Mammary epithelial cell (primary cell): Measurements from ENCODE around the gene DHX9.

Source experiments
- EZH2 ChIP-seq: IDR thresholded peaks from 2 replicates; pipeline ENCODE4 v1.6.1; 2012; ENCODE audit warnings: low read length, inconsistent platforms, borderline replicate concordance
- TF ChIP-seq, protein P1 (sequence below), 2 donors: IDR thresholded peaks in 1 of 2; conservative IDR thresholded peaks in 1 of 2; 2 replicates each; pipeline ENCODE4 v1.5.1; 2011 to 2012; ENCODE audit warnings: inconsistent platforms in 2 of 2, low read length in 2 of 2, mild to moderate bottlenecking in 2 of 2, control low read depth in 1 of 2, low read depth in 1 of 2; ENCODE audit not compliant: insufficient read depth in 1 of 2; ENCODE audit errors: extremely low read depth in 1 of 2

DNA sequence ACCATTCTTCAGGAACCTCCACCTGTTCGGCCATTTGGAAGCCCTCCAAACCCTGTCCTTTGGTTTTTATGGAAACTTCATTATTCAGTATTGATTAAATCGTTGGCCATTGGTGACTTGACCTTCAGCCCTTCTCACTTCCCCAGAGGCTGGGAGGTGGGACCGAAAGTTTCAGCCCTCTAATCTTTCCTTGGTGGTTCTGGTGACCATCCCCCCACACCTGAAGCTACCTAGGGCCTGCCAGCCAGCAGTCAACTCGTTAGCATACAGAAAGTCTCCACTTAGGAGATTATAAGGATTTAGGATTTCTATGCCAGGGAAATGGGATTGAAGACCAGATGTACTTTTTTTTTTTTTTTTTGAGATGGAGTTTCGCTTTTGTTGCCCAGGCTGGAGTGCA is 6.7 kb downstream of the DHX9 start:
- TF ChIP-seq, protein P1, sequence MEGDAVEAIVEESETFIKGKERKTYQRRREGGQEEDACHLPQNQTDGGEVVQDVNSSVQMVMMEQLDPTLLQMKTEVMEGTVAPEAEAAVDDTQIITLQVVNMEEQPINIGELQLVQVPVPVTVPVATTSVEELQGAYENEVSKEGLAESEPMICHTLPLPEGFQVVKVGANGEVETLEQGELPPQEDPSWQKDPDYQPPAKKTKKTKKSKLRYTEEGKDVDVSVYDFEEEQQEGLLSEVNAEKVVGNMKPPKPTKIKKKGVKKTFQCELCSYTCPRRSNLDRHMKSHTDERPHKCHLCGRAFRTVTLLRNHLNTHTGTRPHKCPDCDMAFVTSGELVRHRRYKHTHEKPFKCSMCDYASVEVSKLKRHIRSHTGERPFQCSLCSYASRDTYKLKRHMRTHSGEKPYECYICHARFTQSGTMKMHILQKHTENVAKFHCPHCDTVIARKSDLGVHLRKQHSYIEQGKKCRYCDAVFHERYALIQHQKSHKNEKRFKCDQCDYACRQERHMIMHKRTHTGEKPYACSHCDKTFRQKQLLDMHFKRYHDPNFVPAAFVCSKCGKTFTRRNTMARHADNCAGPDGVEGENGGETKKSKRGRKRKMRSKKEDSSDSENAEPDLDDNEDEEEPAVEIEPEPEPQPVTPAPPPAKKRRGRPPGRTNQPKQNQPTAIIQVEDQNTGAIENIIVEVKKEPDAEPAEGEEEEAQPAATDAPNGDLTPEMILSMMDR (conservative IDR thresholded peaks at IDR 0.05 in 1 of 2, IDR thresholded peaks at IDR 0.05 in 1 of 2; ENCODE audit: extremely low read depth in 1 of 2, insufficient read depth in 1 of 2, low read depth in 1 of 2, low read length in 2 of 2), result no peak
- TF ChIP-seq EZH2, result no peak
